H1 (cell line): ENCODE measurements around the gene LRRC10. TPM values are rescaled to one million over a fixed set of nuclear protein-coding genes. Genes with fewer than 3 reads are reported as not detected.

Experiments used
- CTCF ChIA-PET: fragments of 300-600 bp; sonication (Branson Sonifier 250); formaldehyde crosslinking; loops from one replicate; lab custom pipeline; 2021; ENCODE audit not compliant: partially characterized antibody; lab: Charles Lee
- POLR2A ChIA-PET: fragments of 300-600 bp; sonication (Branson Sonifier 250); formaldehyde crosslinking; loops from one replicate; lab custom pipeline; 2021; ENCODE audit warnings: inconsistent platforms; ENCODE audit not compliant: partially characterized antibody; lab: Charles Lee
- DNase-seq, 2 experiments: peaks; one replicate each; pipeline versions ENCODE4 v3.0.0 to v3.0.0-alpha.2; 2010 to 2022; ENCODE audit warnings: low spot score in 2 of 2, low read depth in 1 of 2, mixed read lengths in 1 of 2
- FAIRE-seq: peaks from 2 replicates; lab custom pipeline; 2011; peaks lifted over from hg19 to GRCh38; lab: Jason Lieb, UNC
- H2AFZ ChIP-seq: 2 replicates; pipeline ENCODE4 v1.8.1; 2012; ENCODE audit warnings: low read length, inconsistent platforms
- H2AK5ac ChIP-seq: 2 replicates; pipeline ENCODE4 v1.6.1; 2013; ENCODE audit warnings: low read depth, low read length
- H2BK120ac ChIP-seq: replicated peaks from 2 replicates; pipeline ENCODE3; 2013; ENCODE audit warnings: low read depth, low read length, inconsistent platforms
- H2BK12ac ChIP-seq: 2 replicates; pipeline ENCODE4 v1.6.1; 2013; ENCODE audit warnings: low read depth, low read length
- H2BK15ac ChIP-seq: 2 replicates; pipeline ENCODE4 v1.6.1; 2013; ENCODE audit warnings: low read length
- H2BK20ac ChIP-seq: 2 replicates; pipeline ENCODE4 v1.6.1; 2013; ENCODE audit warnings: low read length
- H2BK5ac ChIP-seq: 2 replicates; pipeline ENCODE4 v1.6.1; 2013; ENCODE audit warnings: low read depth, low read length
- H3K14ac ChIP-seq: 2 replicates; pipeline ENCODE4 v1.6.1; 2013; ENCODE audit warnings: inconsistent platforms; ENCODE audit not compliant: insufficient read length
- H3K18ac ChIP-seq: 2 replicates; pipeline ENCODE4 v1.6.1; 2013; ENCODE audit warnings: low read length; ENCODE audit errors: extremely low read depth
- H3K23ac ChIP-seq: 2 replicates; pipeline ENCODE4 v1.6.1; 2013; ENCODE audit warnings: inconsistent platforms; ENCODE audit not compliant: insufficient read length
- H3K23me2 ChIP-seq: 2 replicates; pipeline ENCODE4 v1.6.1; 2013; ENCODE audit warnings: low read depth, low read length
- H3K27ac ChIP-seq: 2 replicates; pipeline ENCODE4 v1.6.1; 2011; ENCODE audit warnings: low read depth, low read length, inconsistent platforms
- H3K27me3 ChIP-seq, 4 experiments: replicated peaks in 1 of 4; 1 replicate in 1 of 4; 2 replicates in 3 of 4; pipeline versions ENCODE4 v1.6.1 to v1.8.1; 2011 to 2013; ENCODE audit warnings: low read length in 3 of 4, mild to moderate bottlenecking in 3 of 4, inconsistent platforms in 2 of 4, mixed read lengths in 2 of 4, moderate library complexity in 1 of 4; ENCODE audit not compliant: control insufficient read depth in 3 of 4, insufficient read depth in 3 of 4; ENCODE audit errors: extremely low read depth in 1 of 4
- H3K36me3 ChIP-seq, 4 experiments: 2 replicates each; pipeline versions ENCODE4 v1.6.1 to v1.8.1; 2011 to 2013; ENCODE audit warnings: mild to moderate bottlenecking in 4 of 4, low read length in 3 of 4, moderate library complexity in 2 of 4, control low read depth in 1 of 4, inconsistent platforms in 1 of 4; ENCODE audit not compliant: insufficient read depth in 4 of 4, control insufficient read depth in 2 of 4
- H3K4ac ChIP-seq: replicated peaks from 2 replicates; pipeline ENCODE3; 2013; ENCODE audit warnings: low read length, low read depth, mixed read lengths, inconsistent platforms; ENCODE audit not compliant: insufficient read length
- H3K4me1 ChIP-seq, 4 experiments: replicated peaks in 1 of 4; 1 replicate in 1 of 4; 2 replicates in 3 of 4; pipeline versions ENCODE4 v1.6.1 to v1.8.1; 2011 to 2013; ENCODE audit warnings: low read length in 3 of 4, inconsistent platforms in 2 of 4, mixed read lengths in 1 of 4; ENCODE audit not compliant: insufficient read depth in 4 of 4, control insufficient read depth in 3 of 4
- H3K4me2 ChIP-seq, 2 experiments: 2 replicates each; pipeline versions ENCODE4 v1.6.1 to v1.8.1; 2011 to 2013; ENCODE audit warnings: low read depth in 2 of 2, low read length in 2 of 2, control low read depth in 1 of 2, inconsistent platforms in 1 of 2, mild to moderate bottlenecking in 1 of 2; ENCODE audit not compliant: insufficient read depth in 1 of 2
- H3K4me3 ChIP-seq, 4 experiments: fragments of 200-600, 300-600 bp in 1 of 4; sonication (generic), shearing (Covaris generic), sonication (Bioruptor Twin) in 1 of 4; 2 replicates each; pipeline versions ENCODE4 v1.5.1 to v1.8.1; 2011 to 2016; ENCODE audit warnings: low read length in 4 of 4, low read depth in 3 of 4, control low read depth in 2 of 4, inconsistent platforms in 2 of 4, mild to moderate bottlenecking in 2 of 4, mixed read lengths in 1 of 4, moderate library complexity in 1 of 4; ENCODE audit not compliant: insufficient read depth in 2 of 4; ENCODE audit errors: extremely low read depth in 1 of 4
- H3K56ac ChIP-seq: replicated peaks from 2 replicates; pipeline ENCODE3; 2013; ENCODE audit warnings: low read depth, mild to moderate bottlenecking, mixed read lengths, low read length, inconsistent platforms; ENCODE audit not compliant: insufficient read length
- H3K79me1 ChIP-seq: 2 replicates; pipeline ENCODE4 v1.6.1; 2013; ENCODE audit warnings: low read depth, low read length, control low read depth
- H3K79me2 ChIP-seq, 2 experiments: 2 replicates each; pipeline versions ENCODE4 v1.6.1 to v1.8.1; 2012 to 2013; ENCODE audit warnings: low read length in 2 of 2, mild to moderate bottlenecking in 2 of 2, inconsistent platforms in 1 of 2; ENCODE audit not compliant: insufficient read depth in 2 of 2, control insufficient read depth in 1 of 2
- H3K9ac ChIP-seq, 4 experiments: replicated peaks in 1 of 4; 1 replicate in 1 of 4; 2 replicates in 3 of 4; pipeline versions ENCODE4 v1.6.1 to v1.8.1; 2011 to 2013; ENCODE audit warnings: low read depth in 3 of 4, low read length in 3 of 4, control low read depth in 2 of 4, mild to moderate bottlenecking in 2 of 4, moderate library complexity in 2 of 4, inconsistent platforms in 1 of 4; ENCODE audit errors: extremely low read depth in 1 of 4
- H3K9me3 ChIP-seq, 2 experiments: 2 replicates each; pipeline versions ENCODE4 v1.6.1 to v1.8.1; 2012 to 2013; ENCODE audit warnings: mild to moderate bottlenecking in 2 of 2, moderate library complexity in 2 of 2, control low read depth in 1 of 2, inconsistent platforms in 1 of 2, low read depth in 1 of 2, low read length in 1 of 2, mixed read lengths in 1 of 2; ENCODE audit not compliant: insufficient read depth in 2 of 2
- H4K20me1 ChIP-seq, 2 experiments: replicated peaks in 1 of 2; 2 replicates each; pipeline versions ENCODE3 to v1.8.1; 2011 to 2013; ENCODE audit warnings: inconsistent platforms in 2 of 2, low read length in 2 of 2, mild to moderate bottlenecking in 1 of 2; ENCODE audit not compliant: insufficient read depth in 2 of 2, control insufficient read depth in 1 of 2
- H4K5ac ChIP-seq: 2 replicates; pipeline ENCODE4 v1.6.1; 2013; ENCODE audit warnings: low read length, low read depth, mixed read lengths, inconsistent platforms; ENCODE audit not compliant: insufficient read length
- H4K8ac ChIP-seq: 2 replicates; pipeline ENCODE4 v1.8.0; 2013; ENCODE audit warnings: mild to moderate bottlenecking, moderate library complexity, low read length, inconsistent platforms; ENCODE audit not compliant: insufficient read depth; ENCODE audit errors: extremely low read depth
- H4K91ac ChIP-seq: replicated peaks from 2 replicates; pipeline ENCODE3; 2013; ENCODE audit warnings: low read length, mixed read lengths, inconsistent platforms; ENCODE audit not compliant: insufficient read length
- GABPA ChIP-seq: IDR thresholded peaks from 2 replicates; pipeline ENCODE4 v1.6.1; 2011; ENCODE audit warnings: mild to moderate bottlenecking, low read length, moderate library complexity, borderline replicate concordance; ENCODE audit not compliant: insufficient read depth
- NANOG ChIP-seq: IDR thresholded peaks from 2 replicates; pipeline ENCODE4 v1.6.1; 2011; ENCODE audit warnings: low read length, low read depth, mild to moderate bottlenecking, inconsistent platforms; ENCODE audit not compliant: insufficient read depth, poor library complexity, severe bottlenecking
- NRF1 ChIP-seq: IDR thresholded peaks from 2 replicates; pipeline ENCODE4 v1.6.1; 2011; ENCODE audit warnings: mild to moderate bottlenecking, low read depth, low read length, improper control_type of control experiment
- POLR2A ChIP-seq, 2 experiments: IDR thresholded peaks; 1 replicate in 1 of 2; 2 replicates in 1 of 2; pipeline ENCODE4 v1.6.1; 2011; ENCODE audit warnings: low read depth in 2 of 2, low read length in 2 of 2, mild to moderate bottlenecking in 2 of 2; ENCODE audit errors: control extremely low read depth in 1 of 2
- SAP30 ChIP-seq: fragments of 300-600 bp; sonication (generic); IDR thresholded peaks from 2 replicates; pipeline ENCODE4 v1.7.1; 2012; ENCODE audit warnings: low read length, moderate library complexity, mild to moderate bottlenecking, inconsistent platforms; ENCODE audit not compliant: insufficient read depth, insufficient replicate concordance
- SIN3A ChIP-seq, 2 experiments: IDR thresholded peaks in 1 of 2; conservative IDR thresholded peaks in 1 of 2; 2 replicates each; pipeline ENCODE4 v1.6.1; 2011 to 2012; ENCODE audit warnings: low read length in 2 of 2, improper control_type of control experiment in 1 of 2, low read depth in 1 of 2, mild to moderate bottlenecking in 1 of 2
- TAF1 ChIP-seq: IDR thresholded peaks from 2 replicates; pipeline ENCODE4 v1.6.1; 2011; ENCODE audit warnings: mild to moderate bottlenecking, low read depth, low read length
- YY1 ChIP-seq: IDR thresholded peaks from 2 replicates; pipeline ENCODE4 v1.6.1; 2011; ENCODE audit warnings: low read depth, mild to moderate bottlenecking, low read length
- WGBS, 2 experiments: shearing (Covaris generic) in 1 of 2; methylation state at CpG; one replicate each; pipeline versions ENCODE4 v1.1.6 to v1.1.7; 2013 to 2015; ENCODE audit warnings: low lambda C conversion rate in 2 of 2, mixed read lengths in 2 of 2, inconsistent platforms in 1 of 2, low coverage in 1 of 2, missing lambda C conversion rate in 1 of 2; ENCODE audit not compliant: insufficient replicate concordance in 2 of 2, insufficient coverage in 1 of 2, insufficient read length in 1 of 2; ENCODE audit errors: extremely low coverage in 1 of 2, missing lambda C conversion rate in 1 of 2; 5-methylcytosine and 5-hydroxymethylcytosine counted together
- polyA plus RNA-seq, 7 experiments: library from polyadenylated mRNA; depleted of rRNA in 3 of 7; stranded (reverse) in 5 of 7; unstranded in 2 of 7; fragments of >200 nt in 5 of 7; fragments of 200-250 nt in 2 of 7; gene quantifications; 1 replicate in 5 of 7; 2 replicates in 1 of 7; 4 replicates in 1 of 7; pipeline versions ENCODE4 v1.2.1 to v1.2.3, GENCODE V29; 2011 to 2013; ENCODE audit warnings: missing spikeins in 2 of 7, mixed read lengths in 2 of 7
- total RNA-seq: library from RNA; stranded (reverse); fragmentation: NEBNext Ultra II Directional; extraction: Animal tissue kit (Norgen Biotek cat#: 25700); gene quantifications from 2 replicates; pipeline ENCODE4 v1.2.1, GENCODE V29; 2021
- TF ChIP-seq, protein P1 (sequence below): IDR thresholded peaks from 2 replicates; pipeline ENCODE4 v1.6.1; 2012; ENCODE audit warnings: inconsistent platforms

LRRC10 gene
- total and polyA plus RNA-seq, 2 of the 8 experiments (the other 6 are each of a cell fraction or from before 2014, with no cell fraction given): not detected

GRCh38 chr12:69585189-69586062, 25.3 kb downstream of the LRRC10 start, which contains the start of gene CCT2:
CCT2 (plus strand) TSS chr12:69585459; CDS start chr12:69585522, 63 bp downstream.
- Histone ChIP-seq H3K4me2 (peak within 1 kb of the TSS; percentile 41 to 91), H3K23me2 (no peaks in the 10 kb centered on the region), H3K79me1 (no peaks in the 10 kb centered on the region), H3K9me3 (no peaks in the 10 kb centered on the region), H2AFZ (peak within 1 kb of the TSS; percentile 54; the same call in 1 of the 2 replicates), H3K4ac (peak within 1 kb of the TSS; percentile 72), H4K8ac (peak within 1 kb of the TSS; percentile 99; the same call in 1 of the 2 replicates), H2BK20ac (no peak within 1 kb of the TSS), H2BK120ac (no peak within 1 kb of the TSS), H3K18ac (peak within 1 kb of the TSS; percentile 99), H2BK15ac (no peak within 1 kb of the TSS), H4K20me1 (peaks cover 5 to 6% of the 10 kb centered on the region in 2 experiments), H3K14ac (no peak within 1 kb of the TSS), H2AK5ac (peak within 1 kb of the TSS; percentile 34), H3K79me2 (peaks cover 4 to 28% of the 10 kb centered on the region in 2 experiments; a peak in 3 of 4 replicates), H4K5ac (peak within 1 kb of the TSS; percentile 88), H3K27me3 (no peaks in the 10 kb centered on the region), H3K36me3 (peaks cover 25 to 43% (median 36%) of the 10 kb centered on the region in 4 experiments), H3K27ac (peak within 1 kb of the TSS; percentile 97), H3K4me1 (no peaks in the 10 kb centered on the region), H3K4me3 (peak within 1 kb of the TSS; percentile 68 to 99 (median 90)), H3K9ac (peak within 1 kb of the TSS; percentile 90 to 99 (median 96)), H3K56ac (peak within 1 kb of the TSS; percentile 86), H3K23ac (no peak within 1 kb of the TSS), H2BK12ac (peak within 1 kb of the TSS; percentile 78), H4K91ac (peak within 1 kb of the TSS; percentile 48), H2BK5ac (peak within 1 kb of the TSS; percentile 99)
- POLR2A ChIA-PET: interaction anchor here (0.6 to 5.2 kb wide), 20 partner anchors 10 to 435 kb away, joined by 3 to 40 read pairs (median 3); partner anchors contain the start of gene FRS2
- DNase-seq: peak; percentile 85 to 96
- CTCF ChIA-PET: interaction anchor here (0.6 to 8.6 kb wide), 4 partner anchors 15 to 434 kb away, joined by 3 to 69 read pairs (median 4); no protein-coding TSS in a partner anchor
- 1% methylated on average over 56 of the region's 63 CpGs; no CpG with 5 or more reads in 1 of the 2 experiments for WGBS, 2 experiments
- no peak for FAIRE-seq
- no peak for TF ChIP-seq NRF1
- peak; percentile 59 to 78; a peak in 2 of 4 replicates for TF ChIP-seq SIN3A (conservative IDR thresholded peaks at IDR 0.05 in 1 of 2, IDR thresholded peaks at IDR 0.05 in 1 of 2; ENCODE audit: low read depth in 1 of 2, low read length in 2 of 2)
- TF ChIP-seq, protein P1, sequence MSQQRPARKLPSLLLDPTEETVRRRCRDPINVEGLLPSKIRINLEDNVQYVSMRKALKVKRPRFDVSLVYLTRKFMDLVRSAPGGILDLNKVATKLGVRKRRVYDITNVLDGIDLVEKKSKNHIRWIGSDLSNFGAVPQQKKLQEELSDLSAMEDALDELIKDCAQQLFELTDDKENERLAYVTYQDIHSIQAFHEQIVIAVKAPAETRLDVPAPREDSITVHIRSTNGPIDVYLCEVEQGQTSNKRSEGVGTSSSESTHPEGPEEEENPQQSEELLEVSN: 0 out of 2 replicates have a peak, but pooled peaks have one; percentile 19
- TF ChIP-seq GABPA: peak; percentile 79; the same call in 1 of the 2 replicates
- TF ChIP-seq NANOG: peak; percentile 43
- TF ChIP-seq TAF1: peak; percentile 98
- peak; percentile 92 to 98 for TF ChIP-seq POLR2A (IDR thresholded peaks at IDR 0.05; ENCODE audit: control extremely low read depth in 1 of 2, low read depth in 2 of 2, low read length in 2 of 2)
- peak; percentile 69 for TF ChIP-seq YY1
- no peak for TF ChIP-seq SAP30
